HG02970 (cell line): Measurements from ENCODE around the gene CUEDC1.

Source experiments
- ATAC-seq: cut with Tn5 transposase; IDR thresholded peaks from one replicate; pipeline ENCODE4 v1.9.1; 2021; ENCODE audit warnings: mild to moderate bottlenecking, moderate library complexity, moderate number of reproducible peaks; ENCODE audit not compliant: unreplicated experiment, low FRiP score

The CUEDC1 gene

GRCh38 chr17:57811638-57812280 is 143.5 kb downstream of the CUEDC1 start:
- ATAC-seq, result no peak
